Thoracic aorta (tissue), 2 donors: ENCODE measurements around the gene TOGARAM1. TPM values are rescaled to one million over a fixed set of nuclear protein-coding genes. Genes with fewer than 3 reads are reported as not detected.

Source experiments
- ATAC-seq: fragments of 150-250 bp; one replicate; pipeline ENCODE4 v1.8.0; 2017; ENCODE audit warnings: low read depth; ENCODE audit not compliant: insufficient number of reproducible peaks, low FRiP score
- DNase-seq: peaks from one replicate; pipeline ENCODE4 v3.0.0-alpha.2; 2020; ENCODE audit warnings: low spot score
- H3K27ac ChIP-seq, 2 donors: fragments of 200-600 bp; sonication (generic); 1 replicate in 1 of 2; 2 replicates in 1 of 2; pipeline ENCODE4 v1.5.1; 2016; ENCODE audit warnings: mild to moderate bottlenecking in 2 of 2, moderate library complexity in 2 of 2
- H3K27me3 ChIP-seq: fragments of 200-600 bp; sonication (generic); replicated peaks from 2 replicates; pipeline ENCODE4 v1.6.0; 2016; ENCODE audit warnings: mild to moderate bottlenecking; ENCODE audit not compliant: insufficient read depth
- H3K36me3 ChIP-seq: fragments of 200-600 bp; sonication (generic); one replicate; pipeline ENCODE4 v1.5.1; 2016
- H3K4me1 ChIP-seq, 2 donors: fragments of 200-600 bp; sonication (generic); 1 replicate in 1 of 2; 2 replicates in 1 of 2; pipeline versions ENCODE4 v1.5.1 to v1.6.0; 2016; ENCODE audit warnings: low read depth in 2 of 2, mild to moderate bottlenecking in 1 of 2; ENCODE audit not compliant: control insufficient read depth in 1 of 2
- H3K4me3 ChIP-seq: fragments of 200-600 bp; sonication (generic); 2 replicates; pipeline ENCODE4 v1.5.1; 2016; ENCODE audit warnings: mild to moderate bottlenecking
- H3K9me3 ChIP-seq: fragments of 200-600 bp; sonication (generic); 2 replicates; pipeline ENCODE4 v1.5.1; 2016
- total RNA-seq, 2 donors: library from RNA; depleted of rRNA; stranded (reverse); fragments of >200 nt; gene quantifications; one replicate each; pipeline versions ENCODE4 v1.1.0 to v1.2.3, GENCODE V29; 2016
- TF ChIP-seq, protein P1 (sequence below): fragments of 200-600 bp; sonication (generic); IDR thresholded peaks from one replicate; pipeline ENCODE4 v1.5.1; 2019; ENCODE audit warnings: antibody characterized with exemption

TOGARAM1 gene
- total RNA-seq, 2 donors from 2014 or later = 8.5 to 32.0 TPM

DNA sequence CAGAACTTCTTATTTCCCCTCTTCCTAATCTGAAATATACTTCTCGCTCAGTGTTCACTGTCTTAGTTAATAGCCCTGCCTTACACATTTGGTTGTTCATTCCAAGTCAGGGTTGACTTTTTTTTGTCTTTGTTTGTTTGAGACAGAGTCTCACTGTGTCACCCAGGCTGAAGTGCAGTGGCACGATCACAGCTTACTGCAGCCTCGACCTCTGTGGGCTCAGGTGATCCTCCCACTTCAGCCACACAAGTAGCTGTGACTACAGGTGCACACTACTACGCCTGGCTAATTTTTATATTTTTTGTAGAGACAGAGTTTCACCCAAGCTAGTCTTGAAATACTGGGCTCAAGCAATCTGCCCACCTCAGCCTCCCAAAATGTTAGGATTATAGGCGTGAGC lies 79.7 kb downstream of the TOGARAM1 start:
- TF ChIP-seq, protein P1, sequence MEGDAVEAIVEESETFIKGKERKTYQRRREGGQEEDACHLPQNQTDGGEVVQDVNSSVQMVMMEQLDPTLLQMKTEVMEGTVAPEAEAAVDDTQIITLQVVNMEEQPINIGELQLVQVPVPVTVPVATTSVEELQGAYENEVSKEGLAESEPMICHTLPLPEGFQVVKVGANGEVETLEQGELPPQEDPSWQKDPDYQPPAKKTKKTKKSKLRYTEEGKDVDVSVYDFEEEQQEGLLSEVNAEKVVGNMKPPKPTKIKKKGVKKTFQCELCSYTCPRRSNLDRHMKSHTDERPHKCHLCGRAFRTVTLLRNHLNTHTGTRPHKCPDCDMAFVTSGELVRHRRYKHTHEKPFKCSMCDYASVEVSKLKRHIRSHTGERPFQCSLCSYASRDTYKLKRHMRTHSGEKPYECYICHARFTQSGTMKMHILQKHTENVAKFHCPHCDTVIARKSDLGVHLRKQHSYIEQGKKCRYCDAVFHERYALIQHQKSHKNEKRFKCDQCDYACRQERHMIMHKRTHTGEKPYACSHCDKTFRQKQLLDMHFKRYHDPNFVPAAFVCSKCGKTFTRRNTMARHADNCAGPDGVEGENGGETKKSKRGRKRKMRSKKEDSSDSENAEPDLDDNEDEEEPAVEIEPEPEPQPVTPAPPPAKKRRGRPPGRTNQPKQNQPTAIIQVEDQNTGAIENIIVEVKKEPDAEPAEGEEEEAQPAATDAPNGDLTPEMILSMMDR = no peak
- peaks cover 15% of the 10 kb centered on the region for H3K36me3 ChIP-seq
- H3K27ac ChIP-seq = no peak overlapping the region
- no peak for DNase-seq
- no peak overlapping the region for H3K4me3 ChIP-seq
- no peaks in the 10 kb centered on the region for H3K27me3 ChIP-seq
- no peaks in the 10 kb centered on the region for H3K9me3 ChIP-seq
- H3K4me1 ChIP-seq = no peaks in the 10 kb centered on the region
- ATAC-seq = no peak

DNA sequence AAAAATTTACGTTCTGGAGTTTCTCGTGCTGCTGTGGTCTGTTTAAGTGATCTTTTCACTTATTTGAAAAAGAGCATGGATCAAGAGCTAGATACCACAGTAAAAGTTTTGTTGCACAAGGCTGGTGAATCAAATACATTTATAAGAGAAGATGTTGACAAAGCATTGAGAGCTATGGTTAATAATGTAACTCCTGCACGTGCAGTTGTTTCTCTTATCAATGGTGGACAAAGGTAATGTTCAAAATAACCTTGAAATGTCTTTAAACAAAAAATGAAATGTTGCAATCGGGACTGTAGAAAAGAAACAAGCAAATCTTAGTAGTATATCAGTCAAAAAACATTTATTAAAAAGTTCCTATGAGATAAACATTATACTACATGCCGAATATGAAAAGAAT lies 82.6 kb downstream of the TOGARAM1 start:
- H3K36me3 ChIP-seq = peaks cover 15% of the 10 kb centered on the region

DNA sequence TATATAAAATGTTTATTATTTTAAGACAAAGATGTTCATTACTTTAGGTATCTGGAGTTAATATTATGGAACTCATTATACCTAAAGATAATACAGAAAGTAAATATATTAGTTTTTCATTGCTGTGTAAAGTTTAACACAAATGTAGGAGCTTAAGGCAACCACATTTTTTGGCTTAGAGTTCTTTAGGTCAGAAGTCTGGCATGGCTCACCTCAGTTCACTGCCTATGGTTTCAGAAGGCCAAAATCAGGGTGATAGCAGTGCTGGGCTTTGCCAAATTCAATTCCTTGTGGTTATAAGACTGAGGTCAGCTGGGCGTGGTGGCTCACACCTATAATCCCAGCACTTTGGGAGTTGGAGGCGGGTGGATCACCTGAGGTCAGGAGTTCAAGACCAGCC lies 86.4 kb downstream of the TOGARAM1 start:
- Histone ChIP-seq H3K4me1 (no peaks in the 10 kb centered on the region), H3K4me3 (no peak overlapping the region), H3K9me3 (no peaks in the 10 kb centered on the region), H3K27me3 (no peaks in the 10 kb centered on the region), H3K36me3 (peaks cover 15% of the 10 kb centered on the region), H3K27ac (no peak overlapping the region)
- no peak for DNase-seq
- no peak for ATAC-seq
- TF ChIP-seq, protein P1 = no peak

More for the DNA sequence above, 82.6 kb downstream of the TOGARAM1 start:
- Histone ChIP-seq H3K27ac (no peak overlapping the region), H3K4me1 (no peaks in the 10 kb centered on the region), H3K27me3 (no peaks in the 10 kb centered on the region), H3K9me3 (no peaks in the 10 kb centered on the region), H3K4me3 (no peak overlapping the region)
- DNase-seq (no peak), ATAC-seq (no peak)
- TF ChIP-seq, protein P1 = no peak

DNA sequence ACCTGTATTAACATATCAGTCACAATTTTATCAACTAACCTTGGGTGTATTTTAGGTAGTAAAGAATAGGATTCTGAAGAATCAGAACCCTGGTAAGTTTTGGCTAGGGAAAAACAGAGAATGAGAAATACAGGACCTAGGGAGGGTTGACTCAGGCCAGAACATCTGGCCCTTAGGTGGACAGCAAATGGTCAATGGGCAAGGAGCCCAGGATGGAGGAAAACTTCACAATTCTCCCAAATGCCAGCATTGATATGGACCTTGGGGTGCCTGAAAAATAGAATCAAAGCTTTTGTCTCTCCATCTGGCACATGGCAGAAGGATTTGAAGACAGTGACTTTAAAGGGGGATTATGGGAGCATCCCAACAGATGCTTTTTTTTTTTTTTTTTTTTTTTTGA lies 89.2 kb downstream of the TOGARAM1 start:
- H3K36me3 ChIP-seq = peaks cover 19% of the 10 kb centered on the region
- no peak for ATAC-seq
- no peaks in the 10 kb centered on the region for H3K4me1 ChIP-seq

DNA sequence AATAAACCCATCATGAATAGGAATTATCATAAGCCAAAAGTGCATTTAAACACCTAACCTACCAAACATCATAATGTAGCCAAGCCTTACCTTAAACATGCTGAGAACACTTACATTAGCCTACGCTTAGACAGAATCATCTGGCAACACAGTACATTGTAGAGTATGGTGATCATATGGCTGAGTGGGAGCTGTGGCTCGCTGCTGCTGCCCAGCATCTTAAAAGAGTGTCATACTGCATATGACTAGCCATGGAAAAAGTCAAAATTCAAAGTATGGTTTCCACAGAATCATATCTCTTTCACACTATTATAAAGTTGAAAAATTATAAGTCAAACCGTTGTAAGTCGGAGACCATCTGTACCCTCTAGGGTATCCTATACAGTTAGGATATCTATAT lies 89.9 kb downstream of the TOGARAM1 start:
- TF ChIP-seq, protein P1 = no peak

More for the DNA sequence above, 89.2 kb downstream of the TOGARAM1 start:
- TF ChIP-seq, protein P1 = no peak
- no peak overlapping the region for H3K4me3 ChIP-seq
- no peaks in the 10 kb centered on the region for H3K9me3 ChIP-seq
- H3K27ac ChIP-seq = no peak overlapping the region
- no peak for DNase-seq
- H3K27me3 ChIP-seq = no peaks in the 10 kb centered on the region

More for the DNA sequence above, 89.9 kb downstream of the TOGARAM1 start:
- no peak for DNase-seq
- H3K36me3 ChIP-seq = peaks cover 13% of the 10 kb centered on the region
- H3K27me3 ChIP-seq = no peaks in the 10 kb centered on the region
- H3K9me3 ChIP-seq = no peaks in the 10 kb centered on the region
- no peak for ATAC-seq
- no peaks in the 10 kb centered on the region for H3K4me1 ChIP-seq
- H3K27ac ChIP-seq = no peak overlapping the region
- no peak overlapping the region for H3K4me3 ChIP-seq
